ENCODE results near the gene MEX3A. TPM values are rescaled to one million over a fixed set of nuclear protein-coding genes. Genes with fewer than 3 reads are reported as not detected.

The MEX3A gene
- total RNA-seq, 1 donor from 2014 or later, result 0.52 TPM

DNA sequence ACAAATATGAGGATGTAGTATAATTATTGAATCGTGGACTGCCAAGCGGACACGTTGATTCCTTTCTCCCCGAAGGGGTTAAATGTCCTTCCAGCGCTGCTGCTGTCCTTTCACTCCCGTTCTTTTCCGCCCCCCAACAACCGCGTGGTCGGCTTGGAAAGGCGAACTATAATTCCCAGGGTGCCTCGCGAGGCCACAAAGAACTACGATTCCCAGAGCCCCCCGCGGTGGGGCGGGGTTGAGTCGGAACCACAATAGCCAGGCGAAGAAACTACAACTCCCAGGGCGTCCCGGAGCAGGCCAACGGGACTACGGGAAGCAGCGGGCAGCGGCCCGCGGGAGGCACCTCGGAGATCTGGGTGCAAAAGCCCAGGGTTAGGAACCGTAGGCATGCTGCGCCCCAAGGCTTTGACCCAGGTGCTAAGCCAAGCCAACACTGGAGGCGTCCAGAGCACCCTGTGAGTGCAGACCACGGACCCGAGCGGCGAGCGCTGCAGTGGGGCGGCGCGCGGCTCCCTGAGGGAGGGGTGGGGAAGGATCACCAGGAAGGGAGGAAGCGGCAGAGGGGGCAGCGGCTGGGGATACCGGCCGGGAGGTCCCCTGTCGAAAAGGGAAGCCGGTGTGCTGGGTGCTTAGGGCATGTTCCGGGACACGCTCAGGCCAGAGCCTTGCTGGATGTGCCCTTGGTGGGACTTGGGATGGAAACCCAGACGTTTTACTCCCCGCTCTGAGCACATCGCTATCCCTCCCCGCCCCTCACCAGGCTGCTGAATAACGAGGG lies 27.6 kb downstream of the MEX3A start, which contains the start of gene LAMTOR2:
TSS of gene LAMTOR2 (plus strand) at position 283 of the 781 bp plus-strand sequence. CDS start at position 391, 108 bp downstream.
- Histone ChIP-seq H3K27ac (peak within 1 kb of the TSS; percentile 83), H3K4me1 (peaks cover 8% of the 10 kb centered on the region), H3K9me3 (no peaks in the 10 kb centered on the region), H3K27me3 (no peaks in the 10 kb centered on the region), H3K36me3 (peaks cover 4% of the 10 kb centered on the region), H3K4me3 (peak within 1 kb of the TSS; percentile 93)
- peak; percentile 98 for DNase-seq
- intact Hi-C loops (cut with DNase I), result no loop called here
- TF ChIP-seq, protein P1, sequence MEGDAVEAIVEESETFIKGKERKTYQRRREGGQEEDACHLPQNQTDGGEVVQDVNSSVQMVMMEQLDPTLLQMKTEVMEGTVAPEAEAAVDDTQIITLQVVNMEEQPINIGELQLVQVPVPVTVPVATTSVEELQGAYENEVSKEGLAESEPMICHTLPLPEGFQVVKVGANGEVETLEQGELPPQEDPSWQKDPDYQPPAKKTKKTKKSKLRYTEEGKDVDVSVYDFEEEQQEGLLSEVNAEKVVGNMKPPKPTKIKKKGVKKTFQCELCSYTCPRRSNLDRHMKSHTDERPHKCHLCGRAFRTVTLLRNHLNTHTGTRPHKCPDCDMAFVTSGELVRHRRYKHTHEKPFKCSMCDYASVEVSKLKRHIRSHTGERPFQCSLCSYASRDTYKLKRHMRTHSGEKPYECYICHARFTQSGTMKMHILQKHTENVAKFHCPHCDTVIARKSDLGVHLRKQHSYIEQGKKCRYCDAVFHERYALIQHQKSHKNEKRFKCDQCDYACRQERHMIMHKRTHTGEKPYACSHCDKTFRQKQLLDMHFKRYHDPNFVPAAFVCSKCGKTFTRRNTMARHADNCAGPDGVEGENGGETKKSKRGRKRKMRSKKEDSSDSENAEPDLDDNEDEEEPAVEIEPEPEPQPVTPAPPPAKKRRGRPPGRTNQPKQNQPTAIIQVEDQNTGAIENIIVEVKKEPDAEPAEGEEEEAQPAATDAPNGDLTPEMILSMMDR (IDR thresholded peaks at IDR 0.05), result no peak
- peak; percentile 92 for ATAC-seq

DNA sequence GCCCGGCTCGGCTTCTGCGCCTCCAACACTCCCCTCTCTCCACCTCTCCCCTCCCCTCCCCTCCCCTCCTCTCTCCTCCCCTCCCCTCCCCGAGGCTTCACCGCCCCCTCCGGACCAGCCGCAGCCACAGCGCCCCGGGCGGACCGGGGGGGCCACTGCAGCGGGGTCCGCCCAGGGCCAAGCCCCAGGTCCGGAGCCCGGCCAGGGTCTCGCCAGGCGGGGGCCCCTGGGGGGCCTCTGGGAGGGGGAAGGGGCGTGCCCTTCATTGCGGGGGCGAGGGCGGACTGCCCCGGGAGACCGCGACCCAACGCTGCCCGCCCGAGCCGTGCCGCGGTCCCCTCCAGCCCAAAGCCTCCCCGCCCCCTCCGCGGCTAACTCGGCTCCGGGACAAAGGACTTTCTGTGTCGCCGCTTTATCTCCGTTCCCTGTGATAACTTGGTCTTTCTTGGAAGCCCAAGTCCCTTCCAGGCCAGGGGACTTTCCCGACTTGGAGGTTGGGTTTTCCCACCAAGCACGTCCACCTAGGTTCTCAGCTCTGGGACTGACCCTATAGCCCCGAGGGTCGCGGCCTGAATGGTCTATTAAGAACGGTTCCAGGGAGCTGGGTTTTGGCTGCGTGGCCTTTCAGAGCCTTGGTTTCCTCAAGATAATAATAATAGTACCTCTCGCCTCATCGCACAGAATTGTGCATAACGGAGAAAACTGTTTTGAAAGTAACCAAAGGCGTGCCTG lies 28.3 kb downstream of the MEX3A start, which contains the start of gene UBQLN4:
TSS of gene UBQLN4 (minus strand) at position 31 of the 732 bp plus-strand sequence. CDS start 97 bp downstream, outside the sequence.
- peak within 1 kb of the TSS; percentile 93 for H3K4me3 ChIP-seq
- H3K27ac ChIP-seq, result peak within 1 kb of the TSS; percentile 83
- no peaks in the 10 kb centered on the region for H3K27me3 ChIP-seq
- H3K9me3 ChIP-seq, result no peaks in the 10 kb centered on the region
- H3K4me1 ChIP-seq, result peaks cover 8% of the 10 kb centered on the region
- TF ChIP-seq, protein P1 (IDR thresholded peaks at IDR 0.05), result peak; percentile 51
- H3K36me3 ChIP-seq, result peaks cover 7% of the 10 kb centered on the region
- peak; percentile 89 for ATAC-seq
- intact Hi-C loops (cut with DNase I), result no loop called here
- peak; percentile 94 for DNase-seq

DNA sequence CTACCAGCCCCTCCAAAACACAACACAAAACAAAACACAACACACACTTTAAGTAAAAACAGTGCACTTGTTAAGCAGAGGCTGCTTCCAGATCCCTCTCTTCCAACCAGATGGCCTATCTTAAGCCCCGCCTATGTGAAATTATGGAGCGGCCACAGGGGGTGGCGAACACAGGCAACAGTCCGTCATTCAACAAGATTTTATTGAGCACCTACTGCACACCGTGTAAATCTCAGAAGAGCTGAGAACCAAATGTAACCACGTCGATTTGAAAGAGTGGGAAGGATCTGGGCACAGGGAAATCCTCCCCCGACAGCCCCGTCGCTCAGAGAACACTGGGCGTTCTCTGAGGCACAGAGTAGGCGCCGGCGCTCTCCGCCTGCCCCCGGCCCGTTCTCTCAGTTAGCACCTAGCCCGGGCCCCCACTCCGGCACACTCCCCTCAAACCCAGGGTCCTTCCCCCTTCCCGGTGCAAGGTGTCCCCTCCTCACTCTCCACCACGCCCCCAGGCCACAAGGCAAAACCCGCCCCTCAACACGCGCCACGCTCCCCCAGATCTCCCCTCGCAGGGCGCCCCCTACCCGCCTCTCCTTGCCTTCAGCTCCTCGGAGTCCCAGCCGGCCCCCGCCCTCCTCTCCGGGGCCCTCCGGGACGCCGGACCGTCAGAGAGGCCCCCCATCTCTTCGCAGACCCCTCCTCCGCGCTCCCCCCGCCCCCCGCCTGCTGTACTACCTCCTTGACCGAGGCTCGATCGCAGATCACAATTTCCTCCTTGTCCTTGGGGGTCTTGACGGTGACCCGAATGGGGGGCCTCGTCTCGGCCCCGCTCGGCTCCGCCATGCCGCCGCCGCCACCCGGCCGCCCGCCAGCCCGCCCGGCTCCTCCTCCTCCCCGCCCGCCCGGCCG lies 29.1 kb downstream of the MEX3A start:
- peak overlapping the region; percentile 93 for H3K4me3 ChIP-seq
- no peaks in the 10 kb centered on the region for H3K9me3 ChIP-seq
- H3K4me1 ChIP-seq, result peaks cover 8% of the 10 kb centered on the region
- H3K27me3 ChIP-seq, result no peaks in the 10 kb centered on the region
- intact Hi-C loops (cut with DNase I), result no loop called here
- H3K27ac ChIP-seq, result peak overlapping the region; percentile 42
- peaks cover 7% of the 10 kb centered on the region for H3K36me3 ChIP-seq
- TF ChIP-seq, protein P1 (IDR thresholded peaks at IDR 0.05), result peak; percentile 33
- DNase-seq (peak; percentile 83), ATAC-seq (peak; percentile 10)

GRCh38 chr1:156051011-156051725 lies 31.1 kb downstream of the MEX3A start:
- TF ChIP-seq, protein P1 (IDR thresholded peaks at IDR 0.05), result no peak
- Histone ChIP-seq H3K27ac (no peak overlapping the region), H3K36me3 (peaks cover 10% of the 10 kb centered on the region), H3K27me3 (no peaks in the 10 kb centered on the region), H3K4me1 (peaks cover 8% of the 10 kb centered on the region), H3K9me3 (no peaks in the 10 kb centered on the region), H3K4me3 (no peak overlapping the region)
- ATAC-seq (no peak), DNase-seq (no peak)
- intact Hi-C loops (cut with DNase I), result no loop called here
